GM18867 (cell line): Measurements from ENCODE around the gene MIB2.
"Not testable (repeated sequence)": the region's sequence is repeated elsewhere in the genome, so short reads cannot be mapped to it uniquely, and the experiment has no call there.

Experiments
- ATAC-seq: cut with Tn5 transposase; IDR thresholded peaks from one replicate; pipeline ENCODE4 v1.9.1; 2021; ENCODE audit warnings: mild to moderate bottlenecking, moderate library complexity; ENCODE audit not compliant: unreplicated experiment

Gene MIB2

GRCh38 chr1:1646326-1646725 lies 31.0 kb downstream of the MIB2 start:
- ATAC-seq = not testable (repeated sequence)

- ATAC-seq = not testable (repeated sequence)
These were observed 32.4 kb downstream of the MIB2 start for GRCh38 chr1:1647567-1648241.

- ATAC-seq = not testable (repeated sequence)
These were observed 33.0 kb downstream of the MIB2 start for GRCh38 chr1:1648265-1648664.

- ATAC-seq = peak; percentile 83
These were observed 43.6 kb downstream of the MIB2 start, which contains the start of gene CDK11B for GRCh38 chr1:1658583-1659549. CDK11B (minus strand) TSS chr1:1659004; CDS start chr1:1657485, 1,519 bp downstream.

- not testable (repeated sequence) for ATAC-seq
These were observed 47.1 kb downstream of the MIB2 start for GRCh38 chr1:1662392-1662791.

- ATAC-seq = not testable (repeated sequence)
These were observed 47.7 kb downstream of the MIB2 start for GRCh38 chr1:1662830-1663560.

GRCh38 chr1:1664318-1664717 lies 49.0 kb downstream of the MIB2 start:
- ATAC-seq = not testable (repeated sequence)

GRCh38 chr1:1664941-1665814 lies 49.9 kb downstream of the MIB2 start:
- ATAC-seq = no peak

GRCh38 chr1:1665815-1666251 lies 50.5 kb downstream of the MIB2 start:
- ATAC-seq = no peak

- no peak for ATAC-seq
These were observed 51.2 kb downstream of the MIB2 start for GRCh38 chr1:1666526-1666925.

GRCh38 chr1:1669468-1670440 lies 54.5 kb downstream of the MIB2 start:
- ATAC-seq = no peak

- no peak for ATAC-seq
These were observed 55.6 kb downstream of the MIB2 start for GRCh38 chr1:1670866-1671265.

- no peak for ATAC-seq
These were observed 56.2 kb downstream of the MIB2 start for GRCh38 chr1:1671365-1672119.

GRCh38 chr1:1672181-1672965 lies 57.1 kb downstream of the MIB2 start:
- no peak for ATAC-seq

GRCh38 chr1:1674806-1675205 lies 59.5 kb downstream of the MIB2 start:
- ATAC-seq = not testable (repeated sequence)

GRCh38 chr1:1675218-1675617 lies 59.9 kb downstream of the MIB2 start:
- ATAC-seq = peak; percentile 20

GRCh38 chr1:1676087-1676486 lies 60.8 kb downstream of the MIB2 start:
- ATAC-seq = not testable (repeated sequence)
